NCI-H1930 (cell line): Measurements from ENCODE around the gene CGRRF1.

ENCODE experiments used
- DNase-seq, 2 experiments: peaks; one replicate each; lab custom pipeline; 2025; lab: John Stamatoyannopoulos, UW

CGRRF1 gene

GRCh38 chr14:54577977-54578376, 68.3 kb downstream of the CGRRF1 start:
- DNase-seq = no peak

GRCh38 chr14:54579621-54580020, 69.9 kb downstream of the CGRRF1 start:
- no peak for DNase-seq

- DNase-seq = no peak
Observed at GRCh38 chr14:54580933-54581332, 71.2 kb downstream of the CGRRF1 start.

GRCh38 chr14:54582334-54582733, 72.6 kb downstream of the CGRRF1 start:
- DNase-seq = no peak

GRCh38 chr14:54584097-54584496, 74.4 kb downstream of the CGRRF1 start:
- DNase-seq = no peak

- DNase-seq = no peak
Observed at GRCh38 chr14:54585214-54585613, 75.5 kb downstream of the CGRRF1 start.
